GM12878 (cell line): ENCODE results near the gene SMARCC2. TPM values are rescaled to one million over a fixed set of nuclear protein-coding genes. Genes with fewer than 3 reads are reported as not detected.

Experiments
- CREM ChIP-seq: IDR thresholded peaks from 2 replicates; pipeline ENCODE4 v1.6.1; 2014; ENCODE audit warnings: antibody characterized with exemption, low read depth
- EP300 ChIP-seq, 2 experiments: fragments of 150-350 bp in 1 of 2; IDR thresholded peaks; 2 replicates each; pipeline ENCODE4 v1.6.1; 2011 to 2012; ENCODE audit warnings: low read depth in 2 of 2, low read length in 2 of 2, borderline replicate concordance in 1 of 2, improper control_type of control experiment in 1 of 2, inconsistent platforms in 1 of 2; ENCODE audit not compliant: control insufficient read depth in 1 of 2
- IKZF1 ChIP-seq: fragments of 450-650 bp; conservative IDR thresholded peaks from 2 replicates; pipeline ENCODE4 v1.6.1; 2017; ENCODE audit warnings: antibody characterized with exemption, mild to moderate bottlenecking
- JUNB ChIP-seq: IDR thresholded peaks from 2 replicates; pipeline ENCODE4 v1.6.1; 2016; ENCODE audit warnings: antibody characterized with exemption, mild to moderate bottlenecking
- KDM1A ChIP-seq: fragments of 200-600 bp; sonication (generic); IDR thresholded peaks from 2 replicates; pipeline ENCODE4 v1.6.1; 2016; ENCODE audit warnings: borderline replicate concordance
- MEF2B ChIP-seq: fragments of 450-650 bp; IDR thresholded peaks from 2 replicates; pipeline ENCODE4 v1.6.1; 2018; ENCODE audit warnings: mild to moderate bottlenecking, moderate library complexity; ENCODE audit not compliant: partially characterized antibody, poor library complexity, severe bottlenecking
- MLLT1 ChIP-seq: fragments of 450-650 bp; IDR thresholded peaks from 2 replicates; pipeline ENCODE4 v1.6.1; 2016; ENCODE audit warnings: mild to moderate bottlenecking
- RB1 ChIP-seq: fragments of 450-650 bp; formaldehyde crosslinking; IDR thresholded peaks from 2 replicates; pipeline ENCODE4 v1.6.1; 2017; ENCODE audit warnings: mild to moderate bottlenecking, borderline replicate concordance
- SRF ChIP-seq, 2 experiments: IDR thresholded peaks; 2 replicates each; pipeline ENCODE4 v1.6.1; 2011; ENCODE audit warnings: low read depth in 2 of 2, low read length in 2 of 2, mild to moderate bottlenecking in 1 of 2, moderate library complexity in 1 of 2
- TCF7 ChIP-seq: IDR thresholded peaks from 2 replicates; pipeline ENCODE4 v1.6.1; 2014; ENCODE audit warnings: antibody characterized with exemption, borderline replicate concordance
- ZNF24 ChIP-seq: fragments of 450-650 bp; IDR thresholded peaks from 2 replicates; pipeline ENCODE4 v1.6.1; 2017; ENCODE audit warnings: antibody characterized with exemption, mild to moderate bottlenecking
- ZSCAN29 ChIP-seq: fragments of 450-650 bp; IDR thresholded peaks from 2 replicates; pipeline ENCODE4 v1.6.1; 2017; ENCODE audit warnings: mild to moderate bottlenecking, moderate library complexity
- polyA plus RNA-seq, 11 experiments: library from polyadenylated mRNA; depleted of rRNA in 4 of 11; unstranded in 6 of 11; stranded (reverse) in 5 of 11; fragments of >200 nt; fragmentation: Nextera tagmentation in 4 of 11; fragmentation: Illumina TruSeq in 1 of 11; extraction: Ambion mirVana in 4 of 11; extraction: Trizol in 1 of 11; gene quantifications; 1 replicate in 1 of 11; 2 replicates in 10 of 11; pipeline versions ENCODE4 v1.2.1 to v1.2.3, GENCODE V29; 2011 to 2016; ENCODE audit warnings: inconsistent platforms in 2 of 11, missing spikeins in 2 of 11, low read depth in 1 of 11
- total RNA-seq, 4 experiments: library from RNA; depleted of rRNA in 3 of 4; stranded (reverse); fragments of >200 nt in 3 of 4; fragmentation: Illumina TruSeq in 1 of 4; extraction: Trizol in 1 of 4; gene quantifications; 2 replicates each; pipeline versions ENCODE4 v1.2.1 to v1.2.3, GENCODE V29; 2013 to 2021
- TF ChIP-seq, protein P1 (sequence below): fragments of 450-650 bp; IDR thresholded peaks from 2 replicates; pipeline ENCODE4 v1.6.1; 2017; ENCODE audit warnings: mild to moderate bottlenecking, low read depth, inconsistent platforms; ENCODE audit not compliant: poor library complexity, severe bottlenecking
- TF ChIP-seq, protein P2 (sequence below): fragments of 450-650 bp; IDR thresholded peaks from 2 replicates; pipeline ENCODE4 v1.6.1; 2016; ENCODE audit warnings: mild to moderate bottlenecking
- TF ChIP-seq, protein P3 (sequence below): IDR thresholded peaks from 2 replicates; pipeline ENCODE4 v1.6.1; 2012; ENCODE audit warnings: mild to moderate bottlenecking, low read depth, low read length

SMARCC2 gene
- total and polyA plus RNA-seq, 10 of the 15 experiments (the other 5 are each of a cell fraction or from before 2014, with no cell fraction given): 13.6 to 71.2 (median 42.3) TPM

DNA sequence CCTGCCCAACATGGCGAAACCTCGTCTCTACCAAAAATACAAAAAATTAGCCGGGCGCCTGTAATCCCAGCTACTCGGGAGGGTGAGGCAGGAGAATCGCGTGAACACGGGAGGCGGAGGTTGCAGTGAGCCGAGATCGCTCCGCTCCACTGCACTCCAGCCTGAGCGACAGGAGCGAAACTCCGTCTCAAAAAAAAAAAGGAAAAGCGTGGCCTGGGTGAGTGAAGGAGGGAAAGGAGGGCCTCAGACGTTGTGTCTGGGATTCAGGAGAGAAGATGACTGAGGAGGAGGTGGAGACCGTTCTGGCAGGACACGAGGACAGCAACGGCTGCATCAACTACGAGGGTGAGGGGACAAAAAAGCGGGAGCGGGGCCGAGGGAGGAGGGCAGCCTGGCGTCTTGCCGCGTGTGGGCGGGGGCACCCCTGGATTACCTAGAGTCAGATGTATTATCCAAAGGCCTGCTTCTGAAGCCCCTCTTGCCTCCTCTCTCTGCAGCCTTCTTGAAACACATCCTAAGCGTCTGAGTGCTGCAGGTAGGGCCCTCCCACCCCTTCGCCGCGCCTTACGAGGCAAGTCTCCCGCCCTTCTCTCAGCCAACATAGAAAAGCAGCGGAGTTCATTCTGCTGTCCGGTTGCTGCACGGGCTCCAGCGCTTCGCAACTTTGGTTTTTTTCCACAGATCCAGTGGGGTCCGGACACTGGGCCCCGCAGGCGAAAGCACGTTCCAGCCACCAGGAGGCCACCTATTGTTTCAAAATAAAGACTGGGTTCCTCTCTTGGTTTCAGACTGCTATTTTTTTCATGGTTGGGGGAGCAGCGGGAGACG is 31.9 kb downstream of the SMARCC2 start (continued):
- TF ChIP-seq, protein P1, sequence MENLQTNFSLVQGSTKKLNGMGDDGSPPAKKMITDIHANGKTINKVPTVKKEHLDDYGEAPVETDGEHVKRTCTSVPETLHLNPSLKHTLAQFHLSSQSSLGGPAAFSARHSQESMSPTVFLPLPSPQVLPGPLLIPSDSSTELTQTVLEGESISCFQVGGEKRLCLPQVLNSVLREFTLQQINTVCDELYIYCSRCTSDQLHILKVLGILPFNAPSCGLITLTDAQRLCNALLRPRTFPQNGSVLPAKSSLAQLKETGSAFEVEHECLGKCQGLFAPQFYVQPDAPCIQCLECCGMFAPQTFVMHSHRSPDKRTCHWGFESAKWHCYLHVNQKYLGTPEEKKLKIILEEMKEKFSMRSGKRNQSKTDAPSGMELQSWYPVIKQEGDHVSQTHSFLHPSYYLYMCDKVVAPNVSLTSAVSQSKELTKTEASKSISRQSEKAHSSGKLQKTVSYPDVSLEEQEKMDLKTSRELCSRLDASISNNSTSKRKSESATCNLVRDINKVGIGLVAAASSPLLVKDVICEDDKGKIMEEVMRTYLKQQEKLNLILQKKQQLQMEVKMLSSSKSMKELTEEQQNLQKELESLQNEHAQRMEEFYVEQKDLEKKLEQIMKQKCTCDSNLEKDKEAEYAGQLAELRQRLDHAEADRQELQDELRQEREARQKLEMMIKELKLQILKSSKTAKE: no peak
- TF ChIP-seq MLLT1 (peak; percentile 90), ZNF24 (no peak), RB1 (peak; percentile 75; the same call in 1 of the 2 replicates), SRF (IDR thresholded peaks at IDR 0.05; ENCODE audit: low read depth in 2 of 2, low read length in 2 of 2) (no peak), EP300 (IDR thresholded peaks at IDR 0.05; ENCODE audit: borderline replicate concordance in 1 of 2, control insufficient read depth in 1 of 2, low read depth in 2 of 2, low read length in 2 of 2) (no peak), IKZF1 (peak; percentile 10), MEF2B (no peak), KDM1A (no peak), TCF7 (no peak), CREM (peak; percentile 9; the same call in 1 of the 2 replicates), ZSCAN29 (no peak), JUNB (no peak)
- TF ChIP-seq, protein P2, sequence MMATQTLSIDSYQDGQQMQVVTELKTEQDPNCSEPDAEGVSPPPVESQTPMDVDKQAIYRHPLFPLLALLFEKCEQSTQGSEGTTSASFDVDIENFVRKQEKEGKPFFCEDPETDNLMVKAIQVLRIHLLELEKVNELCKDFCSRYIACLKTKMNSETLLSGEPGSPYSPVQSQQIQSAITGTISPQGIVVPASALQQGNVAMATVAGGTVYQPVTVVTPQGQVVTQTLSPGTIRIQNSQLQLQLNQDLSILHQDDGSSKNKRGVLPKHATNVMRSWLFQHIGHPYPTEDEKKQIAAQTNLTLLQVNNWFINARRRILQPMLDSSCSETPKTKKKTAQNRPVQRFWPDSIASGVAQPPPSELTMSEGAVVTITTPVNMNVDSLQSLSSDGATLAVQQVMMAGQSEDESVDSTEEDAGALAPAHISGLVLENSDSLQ: peak; percentile 79
- TF ChIP-seq, protein P3, sequence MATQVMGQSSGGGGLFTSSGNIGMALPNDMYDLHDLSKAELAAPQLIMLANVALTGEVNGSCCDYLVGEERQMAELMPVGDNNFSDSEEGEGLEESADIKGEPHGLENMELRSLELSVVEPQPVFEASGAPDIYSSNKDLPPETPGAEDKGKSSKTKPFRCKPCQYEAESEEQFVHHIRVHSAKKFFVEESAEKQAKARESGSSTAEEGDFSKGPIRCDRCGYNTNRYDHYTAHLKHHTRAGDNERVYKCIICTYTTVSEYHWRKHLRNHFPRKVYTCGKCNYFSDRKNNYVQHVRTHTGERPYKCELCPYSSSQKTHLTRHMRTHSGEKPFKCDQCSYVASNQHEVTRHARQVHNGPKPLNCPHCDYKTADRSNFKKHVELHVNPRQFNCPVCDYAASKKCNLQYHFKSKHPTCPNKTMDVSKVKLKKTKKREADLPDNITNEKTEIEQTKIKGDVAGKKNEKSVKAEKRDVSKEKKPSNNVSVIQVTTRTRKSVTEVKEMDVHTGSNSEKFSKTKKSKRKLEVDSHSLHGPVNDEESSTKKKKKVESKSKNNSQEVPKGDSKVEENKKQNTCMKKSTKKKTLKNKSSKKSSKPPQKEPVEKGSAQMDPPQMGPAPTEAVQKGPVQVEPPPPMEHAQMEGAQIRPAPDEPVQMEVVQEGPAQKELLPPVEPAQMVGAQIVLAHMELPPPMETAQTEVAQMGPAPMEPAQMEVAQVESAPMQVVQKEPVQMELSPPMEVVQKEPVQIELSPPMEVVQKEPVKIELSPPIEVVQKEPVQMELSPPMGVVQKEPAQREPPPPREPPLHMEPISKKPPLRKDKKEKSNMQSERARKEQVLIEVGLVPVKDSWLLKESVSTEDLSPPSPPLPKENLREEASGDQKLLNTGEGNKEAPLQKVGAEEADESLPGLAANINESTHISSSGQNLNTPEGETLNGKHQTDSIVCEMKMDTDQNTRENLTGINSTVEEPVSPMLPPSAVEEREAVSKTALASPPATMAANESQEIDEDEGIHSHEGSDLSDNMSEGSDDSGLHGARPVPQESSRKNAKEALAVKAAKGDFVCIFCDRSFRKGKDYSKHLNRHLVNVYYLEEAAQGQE: no peak
